ENCODE measurements around the gene C1QTNF1.

C1QTNF1 gene

GRCh38 chr17:78992542-78993212 is 31.3 kb upstream of the C1QTNF1 start:
- no peak for DNase-seq (ENCODE audit: low spot score)

GRCh38 chr17:78993241-78993956 is 30.6 kb upstream of the C1QTNF1 start:
- DNase-seq (ENCODE audit: low spot score), result peak; percentile 82

- peak; percentile 20 for DNase-seq (ENCODE audit: low spot score)
Observed at GRCh38 chr17:78993981-78994671, 29.8 kb upstream of the C1QTNF1 start.

GRCh38 chr17:78995022-78995760 is 28.8 kb upstream of the C1QTNF1 start:
- DNase-seq (ENCODE audit: low spot score), result peak; percentile 13

- DNase-seq (ENCODE audit: low spot score), result peak; percentile 19
Observed at GRCh38 chr17:78995761-78996451, 28.1 kb upstream of the C1QTNF1 start.

GRCh38 chr17:78996781-78997201 is 27.2 kb upstream of the C1QTNF1 start:
- DNase-seq (ENCODE audit: low spot score), result no peak

GRCh38 chr17:78997231-78997741 is 26.7 kb upstream of the C1QTNF1 start:
- DNase-seq (ENCODE audit: low spot score), result peak; percentile 20

- DNase-seq (ENCODE audit: low spot score), result no peak
Observed at GRCh38 chr17:78997881-78998280, 26.1 kb upstream of the C1QTNF1 start.

- no peak for DNase-seq (ENCODE audit: low spot score)
Observed at GRCh38 chr17:78998311-78999055, 25.5 kb upstream of the C1QTNF1 start.

- DNase-seq (ENCODE audit: low spot score), result no peak
Observed at GRCh38 chr17:78999056-78999768, 24.8 kb upstream of the C1QTNF1 start.

- no peak for DNase-seq (ENCODE audit: low spot score)
Observed at GRCh38 chr17:78999947-79000395, 24.0 kb upstream of the C1QTNF1 start.

GRCh38 chr17:79000396-79001189 is 23.4 kb upstream of the C1QTNF1 start:
- no peak for DNase-seq (ENCODE audit: low spot score)

- no peak for DNase-seq (ENCODE audit: low spot score)
Observed at GRCh38 chr17:79001190-79002020, 22.6 kb upstream of the C1QTNF1 start.

GRCh38 chr17:79002291-79002690 is 21.7 kb upstream of the C1QTNF1 start:
- no peak for DNase-seq (ENCODE audit: low spot score)

- DNase-seq (ENCODE audit: low spot score), result no peak
Observed at GRCh38 chr17:79002796-79003593, 21.0 kb upstream of the C1QTNF1 start.

GRCh38 chr17:79003661-79004411 is 20.1 kb upstream of the C1QTNF1 start:
- DNase-seq (ENCODE audit: low spot score), result no peak

Measured in AG08396 (cell line).